OCI-LY3 (cell line): ENCODE data around the gene MRPL3.

Experiments
- H2AFZ ChIP-seq: fragments of 200-600, 300-600 bp; shearing (Covaris generic); 2 replicates; pipeline ENCODE4 v1.6.0; 2014; ENCODE audit warnings: antibody characterized with exemption, low read depth, low read length
- H3K27ac ChIP-seq: fragments of 200-600, 300-600 bp; sonication (generic); 2 replicates; pipeline ENCODE4 v1.5.1; 2014; ENCODE audit warnings: mild to moderate bottlenecking, low read length, moderate library complexity, mixed read lengths
- H3K27me3 ChIP-seq: fragments of 200-600, 300-600 bp; sonication (generic); 2 replicates; pipeline ENCODE4 v1.6.1; 2014; ENCODE audit warnings: low read depth, low read length, mixed read lengths
- H3K36me3 ChIP-seq: fragments of 200-600, 300-600 bp; sonication (generic); replicated peaks from 2 replicates; pipeline ENCODE3; 2014; ENCODE audit warnings: low read depth, low read length, mixed read lengths
- H3K4me1 ChIP-seq: fragments of 300-600, 200-600 bp; sonication (generic); 2 replicates; pipeline ENCODE4 v1.6.1; 2014; ENCODE audit warnings: low read length, mixed read lengths
- H3K4me2 ChIP-seq: fragments of 200-600, 300-600 bp; sonication (generic); 2 replicates; pipeline ENCODE4 v1.6.1; 2014; ENCODE audit warnings: low read length, mixed read lengths
- H3K4me3 ChIP-seq: fragments of 300-600, 200-600 bp; sonication (generic); 2 replicates; pipeline ENCODE4 v1.5.1; 2014; ENCODE audit warnings: antibody characterized with exemption, mild to moderate bottlenecking, low read length, moderate library complexity
- H3K79me2 ChIP-seq: fragments of 300-600, 200-600 bp; shearing (Covaris generic); 2 replicates; pipeline ENCODE4 v1.6.1; 2014; ENCODE audit warnings: mild to moderate bottlenecking, low read length, mixed read lengths
- H3K9ac ChIP-seq: fragments of 300-600, 200-600 bp; shearing (Covaris generic); 2 replicates; pipeline ENCODE4 v1.6.0; 2014; ENCODE audit warnings: mild to moderate bottlenecking, low read length, moderate library complexity
- H3K9me3 ChIP-seq: fragments of 200-600, 300-600 bp; shearing (Covaris generic); 2 replicates; pipeline ENCODE4 v1.6.1; 2014; ENCODE audit warnings: low read length, mixed read lengths; ENCODE audit not compliant: insufficient read depth
- H4K20me1 ChIP-seq: fragments of 200-600, 300-600 bp; sonication (generic); 2 replicates; pipeline ENCODE4 v1.6.1; 2016; ENCODE audit warnings: low read length, mixed read lengths; ENCODE audit not compliant: insufficient read depth
- CTCF ChIP-seq: fragments of 200-600, 300-600 bp; sonication (generic); IDR thresholded peaks from 2 replicates; pipeline ENCODE4 v1.5.1; 2014; ENCODE audit warnings: antibody characterized with exemption, low read length, low read depth
- EZH2phosphoT487 ChIP-seq: fragments of 200-600 bp; shearing (Covaris generic); IDR thresholded peaks from 2 replicates; pipeline ENCODE4 v1.6.1; 2018; ENCODE audit warnings: antibody characterized with exemption, mixed run types, low read depth

MRPL3 gene

GRCh38 chr3:131421301-131421700 lies 81.5 kb downstream of the MRPL3 start:
- Histone ChIP-seq H3K9me3 (no peaks in the 10 kb centered on the region), H3K27me3 (no peaks in the 10 kb centered on the region), H3K27ac (no peak overlapping the region), H3K4me3 (no peak overlapping the region), H3K36me3 (no peaks in the 10 kb centered on the region), H3K79me2 (no peaks in the 10 kb centered on the region), H3K4me2 (no peak overlapping the region), H2AFZ (no peak overlapping the region), H4K20me1 (no peaks in the 10 kb centered on the region), H3K4me1 (no peaks in the 10 kb centered on the region), H3K9ac (no peak overlapping the region)
- TF ChIP-seq CTCF (no peak), EZH2phosphoT487 (no peak)

GRCh38 chr3:131417751-131418150 lies 85.0 kb downstream of the MRPL3 start:
- H3K27me3 ChIP-seq = no peaks in the 10 kb centered on the region
- H3K79me2 ChIP-seq = no peaks in the 10 kb centered on the region
- no peak overlapping the region for H3K9ac ChIP-seq
- no peak overlapping the region for H3K4me3 ChIP-seq
- H3K4me2 ChIP-seq = no peak overlapping the region
- no peaks in the 10 kb centered on the region for H3K9me3 ChIP-seq
- H3K36me3 ChIP-seq = no peaks in the 10 kb centered on the region
- TF ChIP-seq CTCF = no peak
- no peak for TF ChIP-seq EZH2phosphoT487
- H2AFZ ChIP-seq = no peak overlapping the region
- H4K20me1 ChIP-seq = no peaks in the 10 kb centered on the region
- H3K4me1 ChIP-seq = no peaks in the 10 kb centered on the region
- no peak overlapping the region for H3K27ac ChIP-seq
